GM10248 (cell line): ENCODE data around the gene LARP4.
"Not testable (repeated sequence)": the region's sequence is repeated elsewhere in the genome, so short reads cannot be mapped to it uniquely, and the experiment has no call there.

Experiments
- CTCF ChIA-PET: fragments of 300-600 bp; sonication (Branson Sonifier 250); formaldehyde crosslinking; extraction: SDS; loops from one replicate; lab custom pipeline; 2021; ENCODE audit warnings: antibody characterized with exemption; lab: Yijun Ruan, JAX
- POLR2A ChIA-PET: fragments of 350-650 bp; sonication (Branson Sonifier 250); formaldehyde crosslinking; extraction: SDS; loops from one replicate; lab custom pipeline; 2020; ENCODE audit warnings: antibody characterized with exemption; lab: Yijun Ruan, JAX
- DNase-seq: peaks from one replicate; pipeline ENCODE4 v3.0.0; 2012; ENCODE audit errors: extremely low spot score
- TF ChIP-seq, protein P1 (sequence below): IDR thresholded peaks from 2 replicates; pipeline ENCODE4 v1.5.1; 2012; ENCODE audit warnings: mild to moderate bottlenecking, low read depth; ENCODE audit errors: extremely low read depth, missing control alignments, control extremely low read depth

The LARP4 gene

DNA sequence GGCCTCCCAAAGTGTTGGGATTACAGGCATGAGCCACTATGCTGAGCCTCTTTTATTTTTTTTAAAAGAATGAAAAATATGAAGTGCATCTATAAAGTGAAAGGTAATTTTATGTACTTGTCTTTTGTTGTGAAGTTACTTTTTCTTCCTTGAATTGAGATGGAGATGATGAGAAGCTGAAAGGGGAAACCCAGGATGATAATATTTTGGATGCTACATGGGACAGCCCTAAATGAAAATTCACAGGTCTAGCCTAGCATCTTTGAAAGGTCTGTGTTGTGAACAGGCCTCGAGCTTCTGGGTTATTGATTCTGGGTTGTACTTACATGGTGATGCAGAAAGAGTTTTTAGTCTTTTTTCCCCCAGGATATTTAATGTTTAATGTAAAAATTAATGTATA lies 118.7 kb downstream of the LARP4 start:
- DNase-seq, result no peak
- TF ChIP-seq, protein P1, sequence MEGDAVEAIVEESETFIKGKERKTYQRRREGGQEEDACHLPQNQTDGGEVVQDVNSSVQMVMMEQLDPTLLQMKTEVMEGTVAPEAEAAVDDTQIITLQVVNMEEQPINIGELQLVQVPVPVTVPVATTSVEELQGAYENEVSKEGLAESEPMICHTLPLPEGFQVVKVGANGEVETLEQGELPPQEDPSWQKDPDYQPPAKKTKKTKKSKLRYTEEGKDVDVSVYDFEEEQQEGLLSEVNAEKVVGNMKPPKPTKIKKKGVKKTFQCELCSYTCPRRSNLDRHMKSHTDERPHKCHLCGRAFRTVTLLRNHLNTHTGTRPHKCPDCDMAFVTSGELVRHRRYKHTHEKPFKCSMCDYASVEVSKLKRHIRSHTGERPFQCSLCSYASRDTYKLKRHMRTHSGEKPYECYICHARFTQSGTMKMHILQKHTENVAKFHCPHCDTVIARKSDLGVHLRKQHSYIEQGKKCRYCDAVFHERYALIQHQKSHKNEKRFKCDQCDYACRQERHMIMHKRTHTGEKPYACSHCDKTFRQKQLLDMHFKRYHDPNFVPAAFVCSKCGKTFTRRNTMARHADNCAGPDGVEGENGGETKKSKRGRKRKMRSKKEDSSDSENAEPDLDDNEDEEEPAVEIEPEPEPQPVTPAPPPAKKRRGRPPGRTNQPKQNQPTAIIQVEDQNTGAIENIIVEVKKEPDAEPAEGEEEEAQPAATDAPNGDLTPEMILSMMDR, result no peak
- CTCF ChIA-PET, result interaction anchor here (0.9 to 7.2 kb wide), 3 partner anchors 10 to 119 kb away, joined by 3 to 75 read pairs (median 3); partner anchors contain the start of gene DIP2B
- POLR2A ChIA-PET, result no interaction called here

- POLR2A ChIA-PET, result interaction anchor here (0.6 to 0.7 kb wide), 3 partner anchors 17 to 651 kb away, joined by 4 to 6 read pairs (median 4); no protein-coding TSS in a partner anchor
- TF ChIP-seq, protein P1, result no peak
- CTCF ChIA-PET, result interaction anchor here (0.7 to 7.2 kb wide), 8 partner anchors 8 to 119 kb away, joined by 3 to 75 read pairs (median 3); partner anchors contain the start of gene DIP2B
- no peak for DNase-seq
Observed at GRCh38 chr12:50520416-50521207, 119.9 kb downstream of the LARP4 start.

GRCh38 chr12:50521781-50522180 lies 121.1 kb downstream of the LARP4 start:
- POLR2A ChIA-PET, result interaction anchor here (0.6 kb wide), 1 partner anchor 48 kb away, joined by 3 read pairs; no protein-coding TSS in a partner anchor
- CTCF ChIA-PET, result interaction anchor here (1.2 to 7.2 kb wide), 3 partner anchors 15 to 25 kb away, joined by 3 to 75 read pairs (median 3); partner anchors contain the start of gene DIP2B
- DNase-seq, result not testable (repeated sequence)

DNA sequence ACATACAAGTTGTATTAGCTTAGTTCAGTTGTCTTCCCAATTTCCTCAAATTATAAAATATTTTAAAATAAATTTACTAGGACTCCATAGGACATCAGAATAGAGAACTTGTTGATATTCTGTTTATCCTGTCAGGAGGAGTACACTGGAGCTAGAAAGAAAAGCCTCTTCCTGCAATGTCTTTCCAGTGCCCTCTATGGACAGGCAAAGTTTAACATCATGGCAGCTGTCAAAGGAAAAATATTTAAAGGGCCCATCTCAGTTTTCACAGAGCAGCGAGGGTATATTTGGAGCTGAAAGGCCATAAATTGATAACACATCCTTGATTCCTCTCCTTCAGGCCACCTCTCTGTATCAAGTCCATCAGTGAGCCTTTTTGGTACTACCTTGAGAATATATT lies 123.1 kb downstream of the LARP4 start:
- TF ChIP-seq, protein P1, result no peak
- ChIA-PET CTCF (interaction anchor here (0.6 to 1.7 kb wide), 2 partner anchors 10 to 14 kb away, joined by 3 to 6 read pairs; no protein-coding TSS in a partner anchor), POLR2A (no interaction called here)
- DNase-seq, result no peak

- ChIA-PET CTCF (interaction anchor here (1.7 kb wide), 1 partner anchor 13 kb away, joined by 6 read pairs; no protein-coding TSS in a partner anchor), POLR2A (no interaction called here)
- TF ChIP-seq, protein P1, result no peak
- no peak for DNase-seq
Observed at GRCh38 chr12:50524621-50525020, 123.9 kb downstream of the LARP4 start.

DNA sequence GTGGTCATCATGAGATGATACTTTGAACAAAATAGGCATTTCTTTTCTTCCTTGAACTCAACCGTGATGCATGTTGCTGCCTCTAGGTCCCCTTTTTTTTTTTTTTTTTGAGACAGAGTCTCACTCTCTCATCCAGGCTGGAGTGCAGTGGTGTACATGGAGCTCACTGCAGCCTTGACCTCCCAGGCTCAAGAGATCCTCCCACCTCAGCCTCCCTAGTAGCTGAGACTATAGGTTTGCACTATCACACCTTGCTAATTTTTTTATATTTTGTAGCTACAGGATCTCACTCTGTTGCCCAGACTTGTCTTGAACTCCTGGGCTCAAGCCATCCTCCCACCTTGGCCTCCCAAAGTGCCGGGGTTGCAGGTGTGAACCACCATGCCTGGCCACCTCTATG lies 124.7 kb downstream of the LARP4 start:
- no peak for DNase-seq
- TF ChIP-seq, protein P1, result no peak
- ChIA-PET CTCF (interaction anchor here (1.0 kb wide), 1 partner anchor 43 kb away, joined by 3 read pairs; no protein-coding TSS in a partner anchor), POLR2A (interaction anchor here (0.7 to 0.9 kb wide), 2 partner anchors 40 to 91 kb away, joined by 4 to 5 read pairs; no protein-coding TSS in a partner anchor)
